Hypothalamus (tissue), 51 donors: ENCODE measurements around the gene JAM2.
"Not testable (repeated sequence)": the region's sequence is repeated elsewhere in the genome, so short reads cannot be mapped to it uniquely, and the experiment has no call there.

ENCODE experiments used
- DNase-seq, 51 donors: peaks; one replicate each; lab custom pipeline; 2025; lab: John Stamatoyannopoulos, UW

The JAM2 gene

DNA sequence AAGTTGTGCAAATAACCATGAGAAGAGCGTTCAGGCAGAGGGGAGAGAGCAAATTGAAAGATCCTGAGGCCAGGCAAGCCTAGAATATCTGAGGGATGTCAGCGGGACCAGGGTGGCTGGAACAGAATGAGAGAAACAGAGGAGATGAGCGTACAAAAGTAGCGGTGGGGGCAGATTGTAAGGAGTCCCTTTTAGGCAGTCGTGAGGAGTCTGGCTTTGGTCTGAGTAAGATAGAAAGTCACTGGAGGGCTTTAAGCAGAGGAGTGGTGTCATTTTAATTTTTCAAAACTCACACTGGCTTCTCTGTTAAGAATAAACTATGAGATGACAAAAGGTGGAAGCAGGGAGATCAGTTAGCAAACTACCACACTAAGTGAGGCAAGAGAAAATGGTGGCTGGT, 71.5 kb downstream of the JAM2 start:
- DNase-seq, result no peak

DNA sequence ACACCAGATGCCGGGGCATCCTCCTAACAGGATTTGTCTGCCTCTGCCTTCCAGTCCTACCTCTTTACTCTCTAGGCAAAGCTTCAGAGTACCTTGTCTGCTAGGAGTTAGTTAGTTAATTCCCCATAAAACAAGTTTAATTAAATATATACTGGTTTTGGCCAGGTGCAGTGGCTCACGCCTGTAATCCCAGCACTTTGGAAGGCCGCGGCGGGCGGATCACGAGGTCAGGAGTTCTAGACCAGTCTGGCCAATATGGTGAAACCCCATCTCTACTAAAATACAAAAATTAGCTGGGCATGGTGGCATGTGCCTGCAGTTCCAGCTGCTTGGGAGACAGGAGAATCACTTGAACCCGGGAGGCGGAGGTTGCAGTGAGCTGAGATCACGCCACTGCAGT, 75.0 kb downstream of the JAM2 start:
- DNase-seq, result not testable (repeated sequence)

DNA sequence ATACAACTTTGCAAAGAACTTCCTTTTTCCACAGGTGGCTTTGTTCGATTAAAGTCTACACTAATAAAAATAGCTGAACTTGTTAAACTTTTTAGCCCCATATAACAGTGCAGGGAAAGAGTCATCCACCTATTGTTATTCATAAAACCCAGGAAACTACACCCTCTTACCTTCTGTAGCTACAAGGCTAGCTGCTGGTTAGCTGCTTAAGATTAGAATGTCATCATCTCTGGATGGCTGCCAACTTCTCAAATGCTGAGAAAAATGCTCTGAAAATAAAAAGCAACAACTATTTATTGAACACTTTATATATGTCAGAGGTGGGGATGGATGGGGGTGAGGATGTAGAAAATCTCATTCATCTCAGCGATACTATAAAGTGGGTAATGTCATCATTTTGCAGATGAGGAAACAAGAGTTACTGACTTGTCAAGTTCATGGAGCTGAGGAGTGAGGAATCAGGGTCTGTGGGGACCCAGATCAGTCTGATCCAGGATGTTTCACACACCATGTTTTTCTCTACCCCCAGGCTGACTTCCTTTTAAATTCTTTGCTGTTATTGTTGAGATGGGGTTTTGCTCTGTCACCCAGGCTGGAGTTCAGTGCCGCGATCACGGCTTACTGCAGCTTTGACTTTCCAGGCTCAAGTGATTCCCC, 78.6 kb downstream of the JAM2 start:
- no peak for DNase-seq

DNA sequence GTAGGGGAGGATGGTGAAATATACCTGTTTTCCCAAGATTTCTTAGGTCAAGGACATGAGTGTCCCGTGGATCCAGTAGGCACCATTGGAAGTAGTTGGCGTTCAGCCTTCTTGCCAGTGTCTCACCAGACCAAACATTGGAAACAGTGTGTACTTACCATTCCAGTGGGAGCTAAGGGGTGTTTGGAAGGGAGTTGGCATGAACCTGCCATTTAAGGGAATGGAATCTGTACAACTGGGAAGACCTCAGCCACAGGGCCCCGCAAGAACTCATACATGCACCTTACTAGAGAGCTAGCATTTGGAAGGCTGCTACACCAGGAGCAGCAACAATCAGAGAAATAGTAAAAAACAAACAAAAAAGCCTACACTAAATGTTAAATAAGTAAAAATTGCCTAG, 82.9 kb downstream of the JAM2 start:
- DNase-seq, result no peak

DNA sequence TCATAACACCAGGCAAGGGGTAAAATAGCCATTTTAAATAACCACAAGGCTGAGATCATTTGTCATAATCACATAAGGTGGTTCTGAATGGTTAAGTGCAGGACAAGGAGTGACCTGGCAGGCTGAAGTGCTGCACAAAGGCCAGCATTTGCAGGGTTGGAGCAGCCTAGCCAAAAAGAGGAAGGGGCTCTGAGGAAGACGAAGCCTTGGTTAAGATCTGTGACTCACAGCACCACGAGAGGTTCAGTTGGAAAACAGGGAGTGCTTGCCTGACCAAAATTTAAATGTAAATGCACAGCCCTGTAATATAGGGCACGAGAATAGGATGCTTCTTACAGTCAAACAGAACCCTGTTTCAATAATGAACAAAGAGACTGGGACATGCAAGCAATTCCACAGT, 83.6 kb downstream of the JAM2 start:
- DNase-seq, result no peak

DNA sequence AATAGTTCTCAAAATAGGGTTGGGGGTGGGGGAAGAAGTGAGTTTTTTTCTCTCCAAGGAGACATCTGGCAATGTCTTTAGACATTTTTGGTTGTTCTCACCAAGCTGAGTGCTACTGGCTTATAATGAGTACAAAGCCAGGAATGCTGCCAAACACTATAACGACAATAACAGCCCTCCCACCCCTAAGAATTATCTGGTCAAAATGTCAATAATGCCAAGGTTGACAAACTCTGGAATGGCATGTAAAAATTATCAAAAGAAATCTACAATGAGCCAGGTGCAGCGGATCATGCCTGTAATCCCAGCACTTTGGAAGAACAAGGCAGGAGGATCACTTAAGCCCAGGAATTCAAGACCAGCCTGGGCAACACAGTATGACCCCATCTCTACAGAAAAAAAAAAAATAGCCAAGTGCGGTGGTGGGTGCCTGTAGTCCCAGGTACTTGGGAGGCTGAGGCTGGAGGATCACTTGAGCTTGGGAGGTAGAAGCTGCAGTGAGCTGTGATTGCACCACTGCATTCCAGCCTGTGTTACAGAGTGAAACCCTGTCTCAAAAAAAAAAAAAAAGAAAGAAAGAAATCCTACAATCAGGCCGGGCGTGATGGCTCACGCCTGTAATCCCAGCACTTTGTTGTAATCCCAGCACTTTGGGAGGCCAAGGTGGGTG, 93.2 kb downstream of the JAM2 start:
- no peak for DNase-seq

DNA sequence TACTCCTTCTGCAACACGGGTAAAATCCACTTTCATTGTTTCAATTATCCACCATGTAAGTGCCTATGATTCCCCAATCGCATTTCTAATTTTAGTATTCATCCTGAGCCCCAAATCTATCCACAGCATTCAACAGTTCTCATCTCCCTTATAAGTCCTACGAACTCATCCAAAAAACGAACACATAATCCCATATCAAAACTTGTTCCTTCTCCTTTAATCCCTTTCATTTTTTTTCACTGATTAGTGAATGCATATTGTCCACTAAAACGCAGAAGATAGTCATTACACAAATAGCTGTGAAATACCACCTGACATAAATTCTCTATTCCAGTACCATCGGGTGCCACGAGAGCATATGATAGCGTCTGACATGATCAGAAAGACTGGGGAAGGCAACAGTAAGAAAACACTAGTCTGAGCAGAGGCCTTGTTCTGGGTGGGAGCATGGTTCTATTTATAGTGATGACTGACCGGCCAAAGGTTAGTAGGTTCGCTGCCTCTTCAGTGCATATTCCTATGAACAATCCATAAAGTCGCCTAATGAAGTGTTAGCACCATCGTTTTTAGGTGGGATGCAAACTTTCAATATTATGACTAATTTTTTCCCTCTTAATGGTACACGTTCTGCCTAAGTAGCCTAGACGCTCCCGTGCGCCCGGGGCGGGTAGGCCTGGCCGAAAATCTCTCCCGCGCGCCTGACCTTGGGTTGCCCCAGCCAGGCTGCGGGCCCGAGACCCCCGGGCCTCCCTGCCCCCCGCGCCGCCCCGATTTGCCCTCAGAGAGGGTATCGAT, 95.0 kb downstream of the JAM2 start:
- DNase-seq, result peak in 7 of 51 donors; percentile 22 to 52 (median 37)

DNA sequence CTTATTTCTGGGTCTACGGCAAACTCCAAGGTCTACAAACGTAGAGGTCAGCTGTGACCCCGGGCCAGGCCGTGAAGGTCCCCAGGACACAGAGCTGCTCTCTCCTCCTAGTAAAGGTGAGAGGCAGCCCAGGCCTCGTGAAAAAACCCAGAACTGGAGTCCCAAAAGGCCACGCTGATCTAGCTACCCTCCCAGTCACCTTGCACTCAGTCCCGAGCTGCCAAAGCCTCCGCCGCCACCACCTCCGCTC, 95.5 kb downstream of the JAM2 start:
- no peak for DNase-seq

DNA sequence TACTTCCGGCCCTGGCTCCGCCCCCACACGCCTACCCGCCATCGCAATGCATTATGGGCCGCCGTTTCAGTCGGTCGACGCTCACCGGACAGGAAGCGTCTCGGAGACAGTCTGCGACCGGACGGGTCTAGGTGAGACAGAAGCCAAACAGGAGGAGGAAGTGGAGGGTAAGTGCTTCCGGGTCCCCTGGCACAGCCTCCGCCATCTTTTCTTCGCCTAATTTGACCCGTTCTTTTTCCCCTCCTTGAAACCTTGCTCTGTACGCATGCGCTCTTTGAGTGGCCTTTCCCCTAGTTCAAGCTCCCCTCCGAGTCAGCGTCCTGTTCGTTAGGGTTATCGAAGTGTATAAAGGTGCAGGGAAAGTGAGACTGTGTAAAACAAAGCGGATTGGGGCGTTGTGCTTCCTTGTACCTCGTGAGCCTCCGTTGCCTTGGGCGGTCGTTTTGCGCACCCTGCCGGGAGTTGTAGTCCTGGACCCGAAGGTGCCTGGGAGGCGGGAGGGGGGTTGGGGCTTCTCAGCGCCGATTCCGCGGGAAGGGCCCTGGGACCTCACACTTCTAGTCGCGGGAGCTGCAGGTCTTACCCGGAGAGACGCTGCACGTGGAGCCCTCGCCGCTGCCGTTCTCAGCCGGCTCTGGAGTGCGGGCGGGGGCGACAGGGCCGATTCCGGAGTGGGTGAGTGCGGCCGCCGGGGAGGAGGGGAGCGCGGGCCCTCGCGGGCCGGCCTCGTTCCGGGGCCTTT, 96.0 kb downstream of the JAM2 start, which contains the start of the genes ATP5PF and GABPA:
Gene ATP5PF (minus strand): TSS at position 1 of the 742 bp plus-strand sequence. CDS start 5,110 bp downstream, outside the sequence.
Gene GABPA (plus strand): TSS at position 69 of the 742 bp plus-strand sequence. CDS start 6,627 bp downstream, outside the sequence.
- DNase-seq, result peak; percentile 85 to 100 (median 94)

DNA sequence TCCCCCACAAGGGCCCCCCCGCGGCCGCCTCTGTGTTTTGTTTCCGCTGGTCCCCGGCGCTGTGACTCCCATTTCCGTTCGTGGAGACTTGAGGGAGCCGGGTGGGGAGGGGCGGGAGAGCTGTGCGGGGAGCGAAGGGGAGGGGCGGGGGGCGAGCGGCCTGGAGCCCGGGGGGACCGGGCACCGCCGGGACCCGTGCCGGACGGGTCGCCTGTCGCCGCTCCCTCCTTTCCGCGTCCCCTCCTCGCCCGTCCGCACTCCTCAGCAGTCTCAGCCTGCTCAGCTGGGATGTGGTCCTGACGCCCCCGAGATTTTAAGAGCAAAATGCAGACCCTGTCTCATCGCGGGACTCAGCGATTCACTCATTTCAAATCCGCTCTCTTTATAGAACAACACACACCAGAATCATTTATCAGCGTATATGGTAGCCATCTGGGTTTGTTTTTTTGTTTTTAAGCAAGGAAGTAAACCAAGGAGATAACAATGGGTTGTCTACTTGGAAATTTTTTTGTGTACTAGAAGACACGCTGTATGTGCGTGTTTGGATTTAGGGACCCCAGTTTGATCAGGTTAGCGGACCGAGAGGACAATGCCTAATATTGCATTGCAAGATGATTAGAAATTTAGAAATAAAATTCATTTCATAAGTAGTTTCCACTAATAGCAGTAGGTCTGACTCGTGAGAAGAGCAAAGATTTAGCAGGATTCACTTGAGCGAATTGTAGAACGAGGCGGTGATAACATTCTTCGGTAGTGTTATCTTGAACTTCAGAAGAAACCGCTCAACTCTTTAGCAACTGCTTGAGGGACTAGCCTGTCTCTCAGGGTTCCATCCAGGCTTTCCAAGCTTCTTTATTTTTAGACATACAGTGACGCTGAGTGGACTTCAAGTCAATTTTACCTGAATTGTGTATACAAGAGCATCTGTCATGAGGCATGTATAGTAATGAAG, 96.9 kb downstream of the JAM2 start:
- peak in 30 of 51 donors; percentile 56 to 91 (median 84) for DNase-seq

DNA sequence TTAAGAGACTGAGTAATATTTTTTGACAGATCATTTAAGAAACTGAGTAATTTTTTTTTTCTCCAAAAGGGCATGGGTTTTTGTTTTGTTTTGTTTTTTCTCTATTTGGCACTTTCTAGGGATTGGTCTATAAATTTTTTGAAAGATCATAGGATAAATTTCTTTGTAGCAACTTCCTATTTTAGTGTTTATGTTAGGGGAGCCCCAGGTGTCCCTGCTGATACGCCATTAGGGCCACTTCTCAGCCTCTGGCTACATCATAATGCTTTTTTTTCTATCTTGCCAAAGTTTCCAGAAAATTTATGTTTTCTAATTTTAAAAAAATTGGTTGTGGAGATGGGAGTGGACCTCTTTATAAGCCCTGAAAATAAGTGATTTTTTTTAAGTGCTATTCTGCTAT, 98.4 kb downstream of the JAM2 start:
- no peak for DNase-seq

DNA sequence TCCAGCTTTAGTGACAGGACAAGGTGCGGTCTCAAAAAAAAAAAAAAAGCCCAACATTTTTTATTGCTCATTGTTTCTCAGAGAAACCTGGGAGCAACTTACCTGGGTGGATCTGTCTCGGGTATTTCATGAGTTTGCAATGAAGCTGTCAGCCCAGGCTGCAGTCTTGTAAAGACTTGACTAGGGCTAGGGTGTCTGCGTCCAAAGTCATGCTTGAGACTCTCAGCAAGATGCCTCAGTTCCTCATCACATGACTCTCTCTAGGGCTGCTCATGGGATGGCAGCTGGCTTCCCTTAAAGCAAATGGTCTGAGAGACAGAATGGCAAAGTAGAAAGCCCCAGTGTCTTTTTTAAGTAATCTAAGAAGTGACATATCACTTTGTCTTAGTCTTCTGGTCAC, 103.8 kb downstream of the JAM2 start:
- no peak for DNase-seq

DNA sequence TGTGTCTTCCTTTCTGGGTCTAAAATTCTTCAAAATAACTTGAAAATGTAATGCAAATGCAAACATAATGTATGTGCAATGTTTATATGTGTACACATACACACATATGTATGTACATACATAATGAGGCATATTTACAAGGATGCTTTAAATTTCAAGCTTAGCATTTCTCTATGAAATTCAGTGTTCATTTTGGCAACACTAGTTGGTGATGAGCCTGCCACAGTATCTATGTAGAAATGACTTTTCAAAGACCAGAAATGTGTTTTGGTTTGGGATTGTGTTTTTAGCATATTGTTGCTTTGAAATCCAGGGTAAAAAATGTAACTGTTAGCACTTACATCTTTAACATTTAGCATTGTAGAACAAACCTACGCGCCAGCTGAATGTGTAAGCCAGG, 105.8 kb downstream of the JAM2 start:
- DNase-seq, result no peak

DNA sequence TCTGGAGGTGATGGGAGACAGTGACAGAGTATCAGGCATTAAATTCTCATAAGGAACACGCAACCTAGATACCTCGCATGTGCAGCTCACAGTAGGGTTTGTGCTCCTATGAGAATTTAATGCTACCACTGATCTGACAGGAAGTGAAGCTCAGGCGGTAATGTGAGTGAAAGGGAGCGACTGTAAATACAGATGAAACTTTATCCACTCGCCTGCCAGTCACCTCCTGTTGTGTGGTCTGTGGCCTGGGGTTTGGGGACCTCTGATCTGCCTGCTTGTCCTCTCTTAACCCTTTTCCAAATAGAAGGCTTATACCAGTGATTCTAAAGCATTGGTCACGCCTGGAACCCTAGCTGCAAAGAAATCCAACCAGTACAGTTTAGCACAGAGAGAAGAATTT, 111.0 kb downstream of the JAM2 start:
- DNase-seq, result no peak

DNA sequence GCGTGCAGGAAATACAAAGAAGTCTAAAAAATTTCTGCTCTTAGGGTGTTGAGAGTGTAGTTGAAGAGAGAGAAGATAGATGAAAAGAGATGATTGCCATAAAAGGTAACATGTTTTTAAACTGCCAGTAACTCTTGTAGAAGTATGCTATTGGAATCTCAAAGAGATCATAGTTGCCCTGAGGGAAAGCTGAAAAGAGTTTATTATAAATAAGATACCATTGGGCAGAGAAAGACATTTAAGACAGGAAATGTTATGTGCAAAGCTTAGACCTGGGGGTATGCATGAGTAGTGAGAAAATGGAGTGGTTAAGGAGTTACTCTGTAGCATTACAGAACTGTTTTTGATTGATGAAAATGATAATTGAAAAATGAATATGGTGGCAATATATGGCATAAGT, 113.4 kb downstream of the JAM2 start:
- no peak for DNase-seq

DNA sequence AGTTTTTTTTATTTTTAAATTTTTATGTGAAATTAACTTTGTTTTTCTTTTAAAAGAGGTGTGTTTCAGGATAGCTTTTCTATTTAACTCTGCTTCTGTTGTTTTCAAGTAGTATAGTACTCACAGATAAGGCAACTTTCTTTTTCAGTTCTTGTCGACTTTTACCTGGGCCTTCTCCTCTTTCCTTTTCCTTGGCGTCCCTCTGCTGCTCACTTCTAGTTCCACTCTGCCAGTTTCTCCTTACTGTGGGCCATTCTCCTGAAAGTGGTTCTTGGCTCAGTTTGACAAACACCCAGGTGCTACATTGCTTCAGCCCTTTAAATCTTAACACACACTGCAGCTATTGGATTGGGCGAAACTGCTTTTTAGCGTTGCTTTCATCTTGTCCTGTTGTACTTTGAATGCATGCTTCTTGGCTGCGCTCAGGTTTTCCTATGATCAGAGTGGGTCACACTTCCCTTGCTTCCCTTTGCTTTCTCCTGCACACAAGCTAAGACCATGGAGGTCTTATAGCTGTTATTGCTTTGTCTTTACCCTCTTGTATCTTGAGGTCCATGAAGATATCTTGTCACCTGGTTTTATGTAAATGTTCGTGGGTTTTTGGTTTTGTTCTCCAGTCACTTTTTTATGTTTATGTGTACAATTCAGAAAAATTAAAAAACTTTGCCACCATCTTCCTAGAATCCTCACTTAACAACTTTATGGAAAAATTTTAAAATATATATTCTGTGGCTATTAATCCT, 117.3 kb downstream of the JAM2 start:
- DNase-seq, result no peak

DNA sequence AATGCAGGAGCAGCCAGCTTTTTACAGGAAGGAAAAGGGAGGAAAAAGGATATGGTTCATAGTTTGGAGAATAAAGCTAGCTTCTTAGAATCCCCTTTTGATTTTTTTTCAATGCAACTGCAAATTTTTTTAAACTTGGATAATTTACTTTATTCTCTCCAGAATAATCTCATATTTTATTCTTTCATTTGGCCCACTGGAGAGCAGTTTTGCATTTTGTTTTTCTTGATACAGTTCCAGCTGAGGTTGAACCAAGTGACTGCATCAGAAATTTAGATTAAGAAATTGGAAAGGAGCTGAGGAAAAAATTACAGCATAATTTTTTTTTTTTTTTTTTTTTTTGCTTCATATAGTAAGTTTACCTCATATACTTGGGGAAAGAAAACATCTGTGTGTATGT, 118.5 kb downstream of the JAM2 start:
- no peak for DNase-seq

DNA sequence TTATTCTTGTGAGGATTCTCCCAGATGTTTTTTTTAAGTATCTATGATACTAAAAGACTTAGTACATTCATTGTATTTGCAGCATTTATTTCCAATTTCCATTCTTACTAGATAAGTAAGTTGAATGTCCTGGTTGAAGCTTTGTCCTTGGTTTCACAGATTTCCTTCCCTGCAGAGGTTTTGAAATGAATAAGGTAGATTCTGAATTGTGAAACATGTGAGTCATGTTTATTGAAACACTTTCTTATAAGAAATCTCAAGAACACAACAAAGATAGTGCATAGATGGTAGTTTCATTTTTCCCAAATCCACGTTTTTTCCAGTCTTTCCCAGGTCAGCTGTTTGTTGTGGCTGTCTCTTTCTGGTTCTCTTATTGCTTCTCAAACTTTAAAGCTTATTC, 120.5 kb downstream of the JAM2 start:
- DNase-seq, result no peak

DNA sequence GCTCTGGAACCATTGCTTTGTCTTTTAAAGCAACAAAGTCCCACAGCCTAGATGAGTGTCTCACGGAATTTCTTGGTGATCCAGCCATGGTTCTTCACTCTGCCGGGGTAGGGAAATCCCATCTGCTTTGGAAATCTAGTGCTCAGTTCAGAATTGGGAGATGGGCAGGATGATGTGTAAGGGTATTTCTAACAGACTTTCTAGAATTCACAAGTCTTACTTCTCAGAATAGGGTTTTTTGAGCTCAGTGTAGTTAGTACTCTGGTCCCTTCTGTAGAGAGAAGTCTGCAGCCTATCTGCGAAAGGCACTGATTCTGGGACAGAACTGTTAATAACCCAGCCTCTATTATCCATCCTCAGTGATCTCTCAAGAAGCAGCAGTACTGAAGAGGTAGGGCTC, 121.0 kb downstream of the JAM2 start:
- DNase-seq, result no peak
